ENCODE measurements around the gene NECAB3.
"Not testable (repeated sequence)": the region's sequence is repeated elsewhere in the genome, so short reads cannot be mapped to it uniquely, and the experiment has no call there.

Gene NECAB3

GRCh38 chr20:33674294-33675135, at the start of gene NECAB3:
Gene NECAB3 (minus strand): TSS chr20:33674428. CDS start chr20:33674352, 76 bp downstream.
- peak; percentile 58 for DNase-seq (ENCODE audit: low spot score)

GRCh38 chr20:33721391-33722140, 47.3 kb upstream of the NECAB3 start:
- DNase-seq (ENCODE audit: low spot score) = no peak

- peak; percentile 89 for DNase-seq (ENCODE audit: low spot score)
Measured at GRCh38 chr20:33719989-33720709, 45.9 kb upstream of the NECAB3 start, which contains the start of gene PXMP4. Gene PXMP4 (minus strand): TSS chr20:33720310. CDS start chr20:33720207, 103 bp downstream.

DNA sequence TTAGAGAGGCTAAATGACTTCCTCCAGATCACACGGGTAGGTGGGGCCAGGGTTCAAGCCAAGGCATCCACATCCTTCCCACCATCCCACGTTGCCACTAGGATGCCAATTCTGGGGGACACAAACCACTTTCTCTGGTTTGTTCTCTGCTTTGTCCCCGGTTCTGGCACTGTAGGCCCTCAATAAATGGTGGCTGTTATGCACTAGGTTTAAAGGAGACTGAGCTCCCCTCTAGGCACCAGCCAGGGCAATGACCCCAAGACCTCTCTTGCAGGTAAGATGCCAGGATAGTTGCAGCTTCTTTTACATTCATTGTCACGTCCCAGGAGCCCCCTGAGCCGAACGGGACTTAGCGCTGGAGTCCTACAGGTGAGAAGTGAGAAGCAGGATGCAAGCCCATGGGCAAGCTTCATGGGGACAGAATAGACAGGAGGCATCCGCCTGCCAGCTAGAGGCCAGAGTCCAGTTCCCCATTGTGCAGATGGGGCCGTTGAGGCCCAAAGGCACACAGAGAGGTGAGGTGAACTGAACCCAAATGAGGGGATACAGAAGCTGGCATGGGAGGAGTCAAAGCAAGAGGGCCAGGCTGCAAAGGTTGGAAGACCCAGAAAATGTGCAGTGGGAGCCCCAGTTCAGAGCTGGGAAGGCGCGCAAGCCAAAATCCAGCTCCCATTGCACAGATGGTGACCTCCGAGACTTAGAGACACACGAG, 45.2 kb upstream of the NECAB3 start:
- no peak for DNase-seq (ENCODE audit: low spot score)

DNA sequence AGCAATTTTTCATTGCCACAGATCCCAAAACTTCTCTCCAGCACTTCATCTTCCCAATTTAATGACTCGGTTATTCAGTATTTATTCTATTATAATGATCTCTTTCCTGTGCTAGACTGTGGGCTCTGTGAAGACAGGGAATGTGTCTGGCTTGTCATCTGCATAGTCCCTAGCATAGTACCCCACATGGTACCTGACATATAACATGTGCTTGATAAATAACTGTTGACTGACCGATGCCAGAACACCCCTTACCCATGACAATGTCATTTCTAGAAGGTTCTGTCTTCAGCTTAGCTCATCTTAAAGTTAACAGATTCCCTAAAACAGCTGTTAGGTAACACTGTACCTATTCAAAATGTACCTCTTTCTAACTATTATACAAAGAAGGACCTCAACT, 42.3 kb upstream of the NECAB3 start:
- no peak for DNase-seq (ENCODE audit: low spot score)

- DNase-seq (ENCODE audit: low spot score) = no peak
Measured at GRCh38 chr20:33713865-33714367, 39.7 kb upstream of the NECAB3 start.

- no peak for DNase-seq (ENCODE audit: low spot score)
Measured at GRCh38 chr20:33711446-33711738, 37.2 kb upstream of the NECAB3 start.

- no peak for DNase-seq (ENCODE audit: low spot score)
Measured at GRCh38 chr20:33710681-33711445, 36.6 kb upstream of the NECAB3 start.

GRCh38 chr20:33709905-33710541, 35.8 kb upstream of the NECAB3 start:
- DNase-seq (ENCODE audit: low spot score) = peak; percentile 65

DNA sequence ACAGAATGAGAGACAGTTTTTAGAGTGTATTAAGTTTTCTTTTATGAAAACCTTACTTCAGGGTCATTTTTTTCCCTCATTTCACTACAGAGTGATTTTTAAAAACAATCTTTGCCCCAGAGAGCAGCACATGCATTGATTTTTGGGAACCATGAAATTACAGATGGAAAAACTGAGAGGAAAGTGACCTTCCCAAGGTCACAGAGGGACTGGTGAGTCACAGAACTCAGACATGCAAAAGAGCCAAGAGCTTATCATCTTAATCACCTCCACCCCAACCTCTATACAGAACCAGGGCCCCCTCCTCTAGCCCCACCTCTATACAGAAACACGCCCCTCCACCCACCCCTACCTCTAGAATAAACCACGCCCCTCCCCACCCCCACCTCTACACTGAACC, 35.2 kb upstream of the NECAB3 start:
- no peak for DNase-seq (ENCODE audit: low spot score)

DNA sequence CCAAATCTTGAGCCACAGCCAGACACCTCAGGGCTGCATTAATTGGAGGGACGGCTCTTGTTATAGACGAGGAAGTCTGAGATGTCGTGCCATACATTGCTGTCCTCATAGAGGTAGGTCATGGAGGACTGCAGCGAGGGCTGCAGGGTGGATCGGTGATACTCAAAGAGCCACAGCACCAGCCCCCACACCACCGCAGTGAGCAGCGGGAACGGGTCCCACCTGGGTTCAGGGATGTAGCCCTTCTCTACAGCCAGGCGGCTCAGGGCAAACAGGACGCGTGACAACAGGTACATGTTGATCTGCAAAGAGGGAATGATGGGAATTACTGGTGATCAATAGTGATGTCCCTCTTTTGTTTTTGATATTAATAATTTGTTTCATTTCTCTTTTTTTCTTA, 33.4 kb upstream of the NECAB3 start:
- no peak for DNase-seq (ENCODE audit: low spot score)

- no peak for DNase-seq (ENCODE audit: low spot score)
Measured at GRCh38 chr20:33704197-33704924, 30.1 kb upstream of the NECAB3 start.

- no peak for DNase-seq (ENCODE audit: low spot score)
Measured at GRCh38 chr20:33703498-33704137, 29.4 kb upstream of the NECAB3 start.

DNA sequence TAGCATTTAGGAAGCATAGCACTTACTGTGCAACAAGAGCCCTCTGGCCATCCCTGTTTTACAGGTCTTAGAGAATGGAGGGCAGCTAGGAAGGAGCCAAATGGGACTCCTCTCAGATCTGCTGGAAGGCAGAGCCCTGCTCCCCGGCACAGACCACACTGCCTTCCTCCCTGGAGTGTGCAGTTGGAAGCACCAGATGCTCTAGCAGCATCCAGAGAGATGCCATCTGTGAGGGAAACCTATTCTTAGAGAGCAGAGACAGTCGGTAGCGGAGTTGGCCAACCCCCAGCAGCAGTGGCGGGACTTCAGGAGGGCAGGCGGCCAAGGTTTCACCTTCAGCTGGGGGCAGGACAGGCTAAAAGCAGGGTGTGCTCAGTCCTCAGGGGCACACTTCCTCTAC, 28.6 kb upstream of the NECAB3 start:
- no peak for DNase-seq (ENCODE audit: low spot score)

GRCh38 chr20:33701629-33702450, 27.6 kb upstream of the NECAB3 start:
- DNase-seq (ENCODE audit: low spot score) = no peak

DNA sequence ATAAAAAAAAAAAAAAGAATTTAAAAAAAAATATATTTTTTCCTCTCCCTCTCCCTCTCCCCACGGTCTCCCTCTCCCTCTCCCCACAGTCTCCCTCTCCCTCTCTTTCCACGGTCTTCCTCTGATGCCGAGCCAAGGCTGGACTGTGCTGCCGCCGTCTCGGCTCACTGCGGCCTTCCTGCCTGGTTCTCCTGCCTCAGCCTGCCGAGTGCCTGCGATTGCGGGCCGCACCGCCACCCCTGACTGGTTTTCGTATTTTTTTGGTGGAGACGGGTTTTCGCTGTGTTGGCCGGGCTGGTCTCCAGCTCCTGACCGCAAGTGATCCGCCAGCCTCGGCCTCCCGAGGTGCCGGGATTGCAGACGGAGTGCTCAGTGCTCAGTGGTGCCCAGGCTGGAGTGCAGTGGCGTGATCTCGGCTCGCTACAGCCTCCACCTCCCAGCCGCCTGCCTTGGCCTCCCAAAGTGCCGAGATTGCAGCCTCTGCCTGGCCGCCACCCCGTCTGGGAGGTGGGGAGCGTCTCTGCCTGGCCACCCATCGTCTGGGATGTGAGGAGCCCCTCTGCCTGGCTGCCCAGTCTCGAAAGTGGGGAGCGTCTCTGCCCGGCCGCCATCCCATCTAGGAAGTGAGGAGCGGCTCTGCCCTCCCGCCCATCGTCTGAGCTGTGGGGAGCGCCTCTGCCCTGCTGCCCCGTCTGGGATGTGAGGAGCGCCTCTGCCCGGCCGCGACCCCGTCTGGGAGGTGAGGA, 26.6 kb upstream of the NECAB3 start:
- DNase-seq (ENCODE audit: low spot score) = not testable (repeated sequence)

- not testable (repeated sequence) for DNase-seq (ENCODE audit: low spot score)
Measured at GRCh38 chr20:33698966-33699365, 24.7 kb upstream of the NECAB3 start.

GRCh38 chr20:33697129-33697528, 22.9 kb upstream of the NECAB3 start:
- DNase-seq (ENCODE audit: low spot score) = no peak

All from hematopoietic multipotent progenitor cell treated with erythropoietin and hydrocortisone succinate and interleukin-3 and kit ligand, for 17 days (in vitro differentiated cells).